Left colon (tissue), 2 donors: ENCODE results near the gene GCSH. TPM values are rescaled to one million over a fixed set of nuclear protein-coding genes. Genes with fewer than 3 reads are reported as not detected.
A peak's percentile ranks its signal among the peaks of the same experiment; 100 is the strongest.

Experiments
- ATAC-seq: fragments of 200-7000 bp; cut with Tn5 transposase; one replicate; pipeline ENCODE4 v1.9.1; 2020; ENCODE audit warnings: mild to moderate bottlenecking, moderate library complexity
- DNase-seq, 2 donors: peaks; one replicate each; pipeline ENCODE4 v3.0.0-alpha.2; 2020
- intact Hi-C, 2 donors: fragments of 100-400 bp; cut with DNase I in 1 of 2; cut with micrococcal nuclease in 1 of 2; formaldehyde crosslinking; loops; one replicate each; pipeline versions ENCODE4 v1.11.2 to v1.14.0; 2022; cut with DNase I, micrococcal nuclease
- total RNA-seq, 2 donors: library from RNA; stranded (reverse); fragmentation: NEBNext Ultra II Directional; extraction: Animal tissue kit (Norgen Biotek cat#: 25700); gene quantifications; one replicate each; pipeline ENCODE4 v1.2.1, GENCODE V29; 2021
- donor health status: DM: no; HTN: no; CAD: no.
- donor health status: DM: yes; HTN: yes; CAD: no.

Gene GCSH
- total RNA-seq, 2 donors from 2014 or later: 10.2 to 14.7 TPM

DNA sequence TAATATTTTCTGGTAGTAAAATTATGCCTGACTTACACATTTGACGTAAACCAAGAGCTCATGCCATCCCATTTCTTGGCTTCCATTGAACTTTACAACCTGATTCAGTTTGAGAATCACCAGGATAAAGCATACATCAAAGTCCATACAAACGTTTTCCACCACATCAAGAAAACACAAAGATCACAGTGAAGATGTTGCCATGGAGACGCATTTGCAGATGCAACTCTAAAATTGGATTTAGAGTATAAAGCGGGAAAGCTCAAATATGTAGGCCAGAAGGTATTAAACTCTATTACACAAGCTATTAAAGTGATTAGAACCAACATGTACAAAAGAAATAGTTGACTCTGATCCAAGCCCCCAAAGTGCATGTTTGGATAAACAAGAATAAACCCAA is 29.5 kb downstream of the GCSH start:
- intact Hi-C loops: no loop called here
- ATAC-seq (no peak), DNase-seq (no peak)

DNA sequence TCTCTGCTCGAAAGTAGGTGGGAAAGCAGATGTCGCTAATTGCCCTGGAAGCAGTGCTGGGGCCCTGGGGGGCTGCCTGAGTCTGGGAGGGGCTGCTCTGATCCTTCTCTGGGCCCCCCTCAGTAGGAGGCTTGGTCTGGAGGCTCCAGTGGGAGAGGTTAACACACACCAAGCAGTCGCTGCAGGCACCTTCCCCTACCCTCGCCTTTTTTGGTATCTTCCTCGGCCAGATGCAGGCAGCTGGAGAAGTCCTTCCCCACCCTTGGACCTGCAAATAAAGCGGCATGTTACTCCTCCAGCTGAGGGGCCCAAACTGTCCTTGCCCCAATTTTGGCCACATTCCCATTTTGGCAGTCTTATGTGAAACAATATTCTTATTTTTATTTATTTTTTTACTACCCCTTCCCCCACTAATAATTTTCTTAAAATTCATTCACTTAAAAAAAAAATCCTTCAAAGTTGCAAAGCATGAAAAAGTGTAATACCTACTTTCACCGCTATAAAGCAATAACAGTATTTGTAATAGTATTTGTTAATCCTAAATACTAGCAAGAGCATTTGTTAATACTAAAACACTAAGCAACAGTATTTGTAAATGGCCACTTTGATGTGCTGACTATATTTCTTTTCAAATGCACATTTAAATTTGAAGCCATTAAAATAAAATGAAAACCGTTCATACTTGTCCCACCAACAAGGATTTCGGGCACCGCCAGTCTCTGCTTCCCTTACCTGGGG is 34.2 kb downstream of the GCSH start:
- no peak for ATAC-seq

DNA sequence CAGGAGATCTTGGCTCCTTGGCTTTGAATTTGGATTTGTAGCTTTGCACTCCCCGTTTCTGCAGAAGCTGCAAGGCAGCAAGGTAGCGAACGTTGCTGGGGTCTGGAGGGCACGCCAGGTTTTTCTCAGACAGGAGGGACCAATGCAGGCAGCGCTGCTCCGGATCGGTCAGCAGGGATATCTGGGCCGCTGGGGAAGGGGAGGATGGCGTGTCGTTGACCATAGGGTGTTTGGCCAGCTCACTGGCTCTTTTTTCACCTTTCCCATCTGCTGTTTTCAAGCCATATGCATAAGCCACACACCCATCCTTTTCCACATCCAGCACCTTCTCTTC is 34.9 kb downstream of the GCSH start:
- intact Hi-C loops: no loop called here
- DNase-seq: no peak
- no peak for ATAC-seq

More for the DNA sequence above, 34.2 kb downstream of the GCSH start:
- no peak for DNase-seq
- intact Hi-C loops: no loop called here

DNA sequence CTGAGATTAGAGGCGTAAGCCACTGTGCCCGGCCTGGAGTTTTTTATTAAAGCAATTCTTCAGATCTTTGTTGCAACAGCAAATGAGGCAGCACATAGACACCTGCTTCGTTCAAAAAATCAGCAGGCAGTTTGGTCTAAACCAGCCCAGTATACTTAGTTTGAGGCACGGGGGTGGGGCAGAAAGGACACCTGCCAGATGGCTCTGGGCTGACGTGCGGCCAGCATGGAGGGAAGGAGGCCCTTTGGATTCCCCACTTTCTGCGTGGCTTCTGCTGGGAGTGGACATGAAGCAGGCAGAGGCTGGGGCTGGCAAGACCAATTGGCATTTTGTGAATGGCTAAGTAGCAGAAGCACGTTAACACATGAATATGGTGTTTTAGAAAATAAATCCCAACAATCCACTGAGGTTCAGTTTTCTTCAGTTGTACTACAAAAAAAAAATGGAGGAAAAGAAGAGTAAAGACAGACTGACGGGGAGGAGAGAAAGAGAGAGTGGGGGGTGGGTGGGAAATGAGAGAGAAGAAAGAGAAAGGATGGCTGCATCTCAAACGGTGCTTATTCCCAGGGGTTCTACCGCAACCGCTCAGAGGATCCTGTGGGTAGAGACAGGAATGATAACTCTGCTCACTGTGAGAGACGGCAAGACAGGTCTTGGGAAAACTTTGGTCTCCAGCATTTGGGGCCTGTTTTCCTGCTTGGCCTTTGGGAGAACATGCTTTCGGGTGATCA is 35.5 kb downstream of the GCSH start:
- ATAC-seq: no peak
- DNase-seq: no peak
- intact Hi-C loops: no loop called here

DNA sequence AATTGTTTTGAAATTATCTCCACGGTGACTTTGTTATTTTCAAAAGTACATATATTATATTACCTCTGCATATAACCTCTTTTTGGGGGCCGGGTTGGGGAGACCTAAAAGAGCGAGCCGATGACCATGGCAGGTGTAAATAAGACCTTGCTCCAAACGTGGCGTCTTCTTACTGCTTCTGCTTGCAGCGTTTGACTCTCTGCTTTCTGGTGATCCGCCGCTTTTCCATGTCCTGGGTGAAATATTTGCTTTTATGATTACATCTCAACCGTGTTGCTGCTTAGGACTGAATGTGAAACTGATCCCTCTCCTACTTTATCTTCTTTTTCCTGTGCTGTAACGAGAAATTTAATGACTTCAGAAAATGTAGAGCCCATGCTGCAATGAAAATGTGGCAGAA is 42.4 kb downstream of the GCSH start:
- no peak for ATAC-seq
- DNase-seq: no peak
- intact Hi-C loops: no loop called here

DNA sequence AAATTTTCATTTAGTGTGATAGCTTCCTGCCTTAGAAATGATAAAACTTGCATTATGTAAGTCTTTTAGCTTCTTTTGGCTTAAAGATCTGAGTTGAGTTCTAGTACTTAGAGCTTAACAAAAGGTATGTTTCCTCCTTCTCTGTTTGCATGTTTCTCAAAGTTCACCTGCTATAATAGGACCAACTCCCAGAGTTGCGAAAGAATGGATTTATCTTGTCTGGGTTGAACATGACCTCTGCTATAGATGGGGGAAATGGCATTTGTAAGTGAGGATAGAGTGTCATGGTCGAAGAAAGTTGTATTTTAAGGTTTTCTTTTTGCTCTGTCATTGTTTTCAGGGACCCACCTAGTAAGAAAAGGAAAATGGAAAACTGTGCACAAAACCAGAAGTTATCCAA is 53.4 kb downstream of the GCSH start:
- ATAC-seq (no peak), DNase-seq (no peak)
- intact Hi-C loops: no loop called here

DNA sequence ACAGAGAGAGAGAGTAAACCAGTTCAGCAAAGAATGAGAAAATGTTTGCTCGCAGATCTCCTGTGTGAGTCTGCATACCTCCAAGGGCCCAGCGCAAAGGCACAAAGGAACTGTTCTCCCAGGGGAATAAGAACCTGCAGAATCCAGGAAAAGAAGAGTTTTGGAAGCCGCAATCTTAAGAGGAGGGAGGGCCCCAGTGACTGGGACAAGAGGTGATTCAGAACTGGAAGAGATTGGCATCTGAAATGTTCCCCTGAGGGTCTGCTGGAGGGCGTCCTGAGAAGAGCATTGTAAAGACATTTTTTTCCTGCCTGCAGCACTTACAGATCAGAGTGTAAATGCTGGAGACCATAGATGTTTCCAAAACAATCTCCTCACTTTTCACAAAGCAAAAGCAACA is 54.5 kb downstream of the GCSH start:
- intact Hi-C loops: no loop called here
- ATAC-seq: no peak
- no peak for DNase-seq

DNA sequence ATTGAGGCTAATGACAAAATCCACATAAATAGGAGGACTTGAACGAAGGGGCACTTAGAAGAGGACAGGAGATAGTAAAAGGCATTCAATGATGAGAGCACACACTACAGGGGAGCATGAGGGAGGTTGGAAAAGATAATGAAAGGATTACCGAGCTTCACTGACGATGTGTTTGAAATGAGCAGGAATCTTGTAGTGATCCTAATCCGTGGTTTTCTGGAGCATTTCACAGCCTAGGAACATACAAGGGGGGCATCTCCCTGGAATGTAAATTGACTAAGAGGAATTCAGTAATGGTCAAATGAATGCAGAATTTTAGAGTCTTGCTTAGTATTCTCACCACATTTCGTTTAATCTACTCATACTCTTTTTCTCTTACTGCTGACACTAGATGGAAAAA is 55.4 kb downstream of the GCSH start:
- intact Hi-C loops: no loop called here
- ATAC-seq: no peak

DNA sequence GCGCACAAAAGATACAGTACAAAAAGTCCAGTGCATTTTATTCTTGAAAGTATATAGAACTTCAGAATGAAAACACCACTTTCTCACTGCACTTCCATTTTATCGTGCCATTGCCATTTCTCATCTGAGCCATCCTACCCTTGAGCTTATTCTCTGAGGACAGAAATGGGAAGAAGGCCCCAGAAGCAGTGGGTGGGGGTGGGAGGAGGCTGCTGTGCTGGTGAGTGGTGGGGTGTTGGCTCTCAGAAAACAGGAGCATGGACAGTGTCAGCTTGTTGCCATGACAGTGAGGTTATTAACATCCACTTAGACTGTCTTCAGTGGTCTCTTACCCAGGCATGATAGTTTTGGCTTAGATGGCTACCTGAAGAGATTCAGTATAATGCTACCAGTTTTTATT is 56.1 kb downstream of the GCSH start:
- DNase-seq (no peak), ATAC-seq (no peak)
- intact Hi-C loops: no loop called here

More for the DNA sequence above, 55.4 kb downstream of the GCSH start:
- no peak for DNase-seq

DNA sequence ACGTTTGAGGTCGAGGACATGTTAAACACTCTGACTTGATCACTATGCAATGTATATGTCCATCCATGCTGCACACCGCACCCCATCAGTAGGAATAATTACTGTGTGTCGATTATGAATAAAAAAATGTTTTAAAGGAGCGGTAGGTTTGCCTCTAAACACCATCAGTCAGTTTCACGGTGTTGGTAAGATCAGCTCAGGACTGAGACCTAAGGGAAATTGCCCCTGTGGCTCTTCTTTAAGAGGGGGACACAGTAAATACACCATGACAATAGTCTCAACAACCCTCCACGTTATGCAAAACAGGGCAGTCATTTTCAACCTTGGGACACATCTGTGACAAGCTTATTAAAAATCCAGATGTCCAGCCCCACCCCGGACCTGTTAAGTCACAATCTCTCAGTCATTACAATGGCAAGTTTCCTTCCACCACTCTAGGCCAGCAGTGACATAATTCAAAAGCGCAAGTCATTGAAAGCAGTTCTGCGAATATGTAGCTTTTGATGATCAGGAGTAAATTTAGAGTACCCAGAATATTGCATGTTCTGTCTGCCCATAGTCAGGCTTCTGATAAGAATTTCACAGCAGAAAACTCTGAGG is 59.3 kb downstream of the GCSH start:
- ATAC-seq (peak; percentile 21), DNase-seq (peak in 1 of 2 donors; percentile 8)
- intact Hi-C loops: no loop called here

DNA sequence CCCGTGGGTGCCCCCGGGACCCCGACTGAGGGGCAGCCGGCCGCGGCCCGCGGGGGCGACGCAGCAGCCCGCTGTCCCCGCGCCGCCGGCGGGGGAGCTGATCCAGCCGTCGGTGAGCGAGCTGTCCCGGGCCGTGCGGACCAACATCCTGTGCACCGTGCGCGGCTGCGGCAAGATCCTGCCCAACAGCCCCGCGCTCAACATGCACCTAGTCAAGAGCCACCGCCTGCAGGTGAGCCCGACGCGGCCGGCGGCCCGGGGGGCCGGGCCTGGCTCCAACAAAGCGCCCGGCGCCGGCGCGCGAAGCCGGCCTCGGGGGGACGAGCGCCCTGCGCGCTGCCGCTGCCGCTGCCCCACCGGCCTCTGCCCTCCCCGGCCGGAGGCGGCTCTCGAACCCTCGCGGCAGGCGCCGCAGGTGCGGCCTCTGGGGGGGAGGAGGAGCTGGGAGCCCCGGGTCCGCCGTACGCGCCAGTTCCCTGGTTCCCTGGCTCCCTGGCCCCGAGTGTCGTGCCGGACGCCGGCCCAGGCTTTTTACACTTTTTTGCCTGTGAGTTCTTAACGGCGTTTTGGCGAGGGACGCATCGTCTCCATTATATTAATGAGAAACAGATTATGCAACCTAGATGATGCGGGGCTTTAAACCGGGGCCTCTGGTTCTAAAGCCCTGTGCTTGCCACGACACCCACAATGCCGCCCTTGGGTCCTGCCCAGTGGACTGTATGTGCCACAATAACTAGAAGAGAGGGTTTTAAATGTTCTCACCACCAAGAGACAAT is 60.0 kb downstream of the GCSH start:
- intact Hi-C loops: no loop called here
- ATAC-seq: peak; percentile 50
- DNase-seq: peak; percentile 28 to 57

DNA sequence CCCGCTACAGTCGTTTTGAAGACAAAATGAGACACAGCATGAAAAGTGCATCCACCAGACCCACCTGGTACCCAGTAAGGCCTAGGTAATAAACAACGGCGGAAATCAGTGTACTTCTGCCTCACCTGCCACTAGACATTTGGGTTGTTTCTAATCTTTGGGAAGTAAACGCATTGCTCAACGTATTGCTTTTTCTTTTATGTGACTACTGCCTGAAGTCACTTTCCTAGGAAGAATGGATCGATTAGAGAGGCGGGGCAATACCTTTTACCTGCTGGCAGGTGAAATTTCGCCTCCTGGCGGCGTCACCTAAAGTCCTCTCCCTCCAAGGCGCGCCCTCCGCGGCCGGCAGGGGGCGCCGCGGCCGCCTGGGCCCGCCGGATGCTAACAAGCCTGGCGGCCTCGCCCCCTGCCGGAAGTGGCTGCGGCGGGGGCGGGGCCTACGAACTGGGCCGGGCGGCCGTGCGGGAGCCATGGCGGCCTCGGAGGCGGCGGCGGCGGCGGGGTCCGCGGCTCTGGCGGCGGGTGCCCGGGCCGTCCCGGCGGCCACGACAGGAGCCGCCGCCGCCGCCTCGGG is 60.7 kb downstream of the GCSH start, which contains the start of gene ATMIN:
Gene ATMIN (plus strand): TSS at position 445 of the 577 bp plus-strand sequence. CDS start 29 bp downstream, at position 474.
- intact Hi-C loops: no loop called here
- ATAC-seq (peak; percentile 98), DNase-seq (peak; percentile 74 to 92)

Other genes with a start within 250 kb of the GCSH start
- 10 to 100 TPM; 50.6 to 53.6 TPM for gene CMC2, start 89.5 kb downstream of the GCSH start, total RNA-seq
- gene CENPN, start 89.2 kb downstream of the GCSH start, total RNA-seq: 1 to 10 TPM; 7.7 to 9.7 TPM
- gene ATMIN, start 60.6 kb downstream of the GCSH start, total RNA-seq: 10 to 100 TPM; 25.5 to 34.4 TPM
- gene C16orf46, start 19.2 kb downstream of the GCSH start, total RNA-seq: under 1 TPM; 0.58 to 0.75 TPM
- gene BCO1, start 142.3 kb upstream of the GCSH start, total RNA-seq: 1 to 10 TPM; 4.0 to 5.1 TPM
- 10 to 100 TPM; 16.7 to 18.3 TPM for gene GAN, start 218.6 kb upstream of the GCSH start, total RNA-seq